GM18526 (cell line): ENCODE results near the gene ZNF613.

Source experiments
- POLR2A ChIP-seq: IDR thresholded peaks from 3 replicates; pipeline ENCODE4 v1.6.1; 2011; ENCODE audit not compliant: insufficient read length; ENCODE audit errors: extremely low read depth

ZNF613 gene

DNA sequence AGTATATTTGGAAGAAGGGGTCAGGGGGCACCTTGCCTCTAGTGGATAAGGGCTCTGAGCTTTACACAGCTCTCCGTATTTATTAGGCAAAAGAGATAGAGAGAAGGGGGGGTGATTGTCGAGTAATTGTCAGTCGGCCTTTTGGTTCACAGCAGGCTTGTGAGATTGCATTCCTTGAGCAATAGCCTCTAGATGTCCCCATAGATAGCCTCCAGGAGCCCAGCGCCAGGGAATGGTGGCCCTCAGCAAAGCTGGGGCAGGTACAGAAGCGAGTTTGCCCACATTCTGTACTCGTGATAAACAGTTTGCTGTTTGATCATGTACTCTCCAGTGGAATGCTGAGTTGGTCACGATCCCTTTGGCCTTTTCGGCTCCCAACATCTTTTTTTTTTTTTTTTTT is 4.6 kb downstream of the ZNF613 start:
- TF ChIP-seq POLR2A: no peak

- TF ChIP-seq POLR2A: no peak
Observed at GRCh38 chr19:51938936-51939335, 11.7 kb downstream of the ZNF613 start.

- no peak for TF ChIP-seq POLR2A
Observed at GRCh38 chr19:51944798-51945552, 17.7 kb downstream of the ZNF613 start.

DNA sequence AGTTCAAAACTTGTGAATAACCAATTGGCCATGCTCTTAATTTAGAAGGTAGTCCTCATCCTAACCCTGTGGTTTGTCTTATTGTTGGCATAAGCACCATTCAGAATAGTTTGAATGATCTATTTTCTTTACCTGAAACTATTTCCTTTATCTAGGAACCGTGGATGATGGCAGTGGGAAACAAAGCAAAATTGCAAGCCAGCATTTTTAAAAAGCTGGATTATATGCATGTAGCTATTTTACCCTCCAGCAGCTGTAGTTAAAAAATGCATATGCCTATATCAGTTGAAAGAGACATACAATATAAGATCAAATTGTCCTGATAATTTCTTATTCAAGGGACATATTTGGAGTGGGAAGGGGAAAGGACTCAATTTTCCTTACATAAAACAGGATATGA is 19.3 kb downstream of the ZNF613 start:
- no peak for TF ChIP-seq POLR2A

DNA sequence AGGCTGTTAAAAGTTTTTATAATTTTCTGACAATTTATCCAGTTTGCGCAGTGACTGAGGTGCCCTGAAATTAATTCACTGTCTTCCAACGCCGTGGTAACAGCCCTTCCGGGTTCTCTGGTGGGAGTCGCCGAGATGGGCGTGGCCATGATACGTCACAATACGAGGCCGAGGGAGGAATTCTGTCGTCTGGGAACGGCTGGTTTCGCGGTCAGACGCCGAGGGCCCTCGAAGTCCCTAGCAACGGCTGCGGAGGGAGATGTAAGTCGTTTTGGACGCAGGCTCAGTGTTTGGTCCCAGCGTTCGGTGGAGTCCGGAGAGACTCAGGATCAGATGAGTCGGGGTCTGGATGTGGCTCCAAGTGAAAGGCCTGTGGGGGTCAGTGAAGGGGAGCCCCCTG is 21.7 kb downstream of the ZNF613 start:
- no peak for TF ChIP-seq POLR2A

GRCh38 chr19:51959791-51960190 is 32.5 kb downstream of the ZNF613 start:
- TF ChIP-seq POLR2A: no peak

- no peak for TF ChIP-seq POLR2A
Observed at GRCh38 chr19:51965583-51965982, 38.3 kb downstream of the ZNF613 start.

GRCh38 chr19:51970718-51971117 is 43.4 kb downstream of the ZNF613 start:
- TF ChIP-seq POLR2A: no peak

- no peak for TF ChIP-seq POLR2A
Observed at GRCh38 chr19:51971624-51972023, 44.4 kb downstream of the ZNF613 start.

GRCh38 chr19:51976852-51977251 is 49.6 kb downstream of the ZNF613 start:
- no peak for TF ChIP-seq POLR2A

DNA sequence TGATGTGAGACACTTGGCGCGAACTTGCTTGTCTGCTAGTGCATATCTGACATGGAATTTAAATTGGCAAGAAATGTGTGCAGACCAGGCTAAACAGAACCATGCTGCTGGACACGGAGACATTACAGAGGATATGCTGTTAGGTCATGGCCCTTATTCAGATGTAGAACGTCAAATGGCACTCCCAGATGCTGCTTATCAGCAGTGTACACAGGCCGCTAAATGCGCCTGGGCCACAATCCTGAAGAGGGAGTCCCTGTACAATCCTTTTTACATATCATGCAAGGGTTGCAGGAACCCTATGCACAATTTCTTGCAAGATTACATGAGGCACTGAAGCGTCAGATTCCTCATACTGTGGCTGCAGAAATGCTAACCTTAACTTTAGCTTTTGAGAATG is 50.1 kb downstream of the ZNF613 start:
- TF ChIP-seq POLR2A: no peak

DNA sequence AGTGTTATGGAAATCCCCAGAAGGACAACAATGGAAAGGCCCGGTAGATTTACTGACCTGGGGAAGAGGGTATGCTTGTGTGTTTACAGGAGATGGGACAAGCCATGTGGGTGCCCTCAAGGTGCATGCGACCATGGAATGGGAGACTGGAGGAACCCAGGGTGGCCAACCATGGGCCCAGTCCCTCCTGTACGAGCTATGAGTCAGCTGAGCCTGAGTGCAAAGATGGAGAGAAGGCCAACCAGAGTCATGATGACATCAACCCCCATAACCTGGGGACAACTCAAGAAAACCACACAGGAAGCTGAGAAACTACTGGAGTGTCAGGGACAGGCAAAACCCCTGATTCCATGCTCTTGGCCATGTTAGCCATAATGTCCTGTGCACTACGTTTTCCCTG is 51.6 kb downstream of the ZNF613 start:
- no peak for TF ChIP-seq POLR2A

DNA sequence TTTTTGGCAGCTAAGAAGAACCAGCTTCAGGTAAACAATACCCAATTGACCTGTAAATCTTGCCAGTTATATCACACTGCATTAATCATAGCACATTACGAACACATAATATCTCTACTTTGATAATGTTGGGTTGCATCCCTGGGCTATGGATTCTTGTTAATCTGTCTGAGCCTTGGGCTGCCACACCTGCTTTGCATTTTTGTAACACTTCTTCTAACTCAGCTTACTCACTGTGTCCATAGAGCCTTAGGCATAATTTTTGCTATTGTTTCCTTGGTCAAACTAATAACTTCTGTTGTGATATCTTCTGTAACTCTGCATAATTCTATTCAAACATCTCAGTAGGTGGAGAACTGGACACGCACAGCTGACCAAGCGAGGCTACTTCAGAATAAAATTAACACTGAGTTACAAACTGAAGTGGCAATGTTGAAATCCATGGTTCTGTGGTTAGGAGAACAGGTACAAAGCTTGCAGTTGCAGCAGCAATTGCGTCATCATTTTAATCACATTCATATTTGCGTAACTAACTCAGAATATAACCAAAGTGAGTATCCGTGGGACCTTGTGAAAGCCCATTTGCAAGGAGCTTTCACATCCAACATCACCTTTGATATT is 53.0 kb downstream of the ZNF613 start:
- no peak for TF ChIP-seq POLR2A

GRCh38 chr19:51983361-51983760 is 56.1 kb downstream of the ZNF613 start:
- no peak for TF ChIP-seq POLR2A

- peak; percentile 32 for TF ChIP-seq POLR2A
Observed at GRCh38 chr19:51986309-51987291, 59.3 kb downstream of the ZNF613 start, which contains the start of gene ZNF350. ZNF350 (minus strand) TSS chr19:51986840; CDS start chr19:51974360, 12,480 bp downstream.
